GM18520 (cell line): Measurements from ENCODE around the gene ITGAL.
"Not testable (repeated sequence)": the region's sequence is repeated elsewhere in the genome, so short reads cannot be mapped to it uniquely, and the experiment has no call there.

Experiments used
- ATAC-seq: cut with Tn5 transposase; IDR thresholded peaks from one replicate; pipeline ENCODE4 v1.9.1; 2021; ENCODE audit not compliant: unreplicated experiment

ITGAL gene

DNA sequence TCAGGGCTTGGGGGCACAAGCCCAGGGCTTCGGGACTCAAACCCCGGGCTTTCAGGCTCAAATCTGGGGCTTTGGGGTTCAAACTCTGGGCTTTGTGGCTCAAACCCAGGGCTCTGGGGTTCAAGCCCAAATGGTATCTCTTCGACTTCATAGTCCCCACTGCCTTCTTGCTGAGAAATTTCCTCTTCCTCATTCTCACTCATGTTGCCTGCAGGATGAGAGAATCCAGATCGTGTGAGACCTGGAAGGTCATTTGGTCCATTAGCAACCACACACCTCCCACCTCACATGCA lies 53.2 kb downstream of the ITGAL start:
- ATAC-seq: no peak

DNA sequence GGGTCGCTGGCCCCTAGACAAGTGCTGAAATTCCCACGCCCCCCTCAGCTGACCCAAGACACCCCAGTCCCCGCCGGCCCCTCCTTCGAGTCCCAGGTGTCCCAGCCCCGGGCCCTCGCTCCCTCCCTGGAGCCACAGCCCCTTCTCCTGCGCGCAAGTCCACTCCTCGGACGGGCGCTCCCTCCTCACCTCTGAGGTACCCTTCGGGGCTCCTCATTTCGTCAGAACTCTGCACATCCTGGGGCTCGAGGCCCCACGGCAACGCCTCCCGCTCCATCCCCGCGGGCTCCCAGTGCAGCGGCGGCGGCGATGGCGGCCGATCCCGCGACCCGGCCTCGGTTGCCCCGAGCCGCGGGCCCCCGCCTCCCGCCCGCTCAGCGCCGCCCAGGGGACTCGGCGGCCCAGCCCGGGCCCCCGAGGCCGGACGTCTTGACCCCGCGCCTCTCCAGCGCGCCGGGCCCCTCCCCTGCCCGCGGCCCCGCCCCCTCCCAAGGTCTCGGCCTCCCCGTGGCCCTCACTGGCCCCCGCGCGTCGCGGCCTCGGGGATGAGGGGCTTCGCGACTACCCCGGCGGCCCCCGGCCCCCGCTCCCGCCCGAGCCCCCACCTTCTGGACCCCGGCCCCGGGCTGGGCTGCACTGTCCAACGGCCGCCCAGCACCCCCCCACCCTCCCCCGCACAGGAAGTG lies 53.7 kb downstream of the ITGAL start, which contains the start of gene ZNF768:
Gene ZNF768, minus strand, starts transcription at position 430 of the 686 bp plus-strand sequence. Its CDS starts 153 bp downstream, at position 277.
- ATAC-seq: peak; percentile 15

GRCh38 chr16:30526823-30527634 lies 54.5 kb downstream of the ITGAL start:
- ATAC-seq: peak; percentile 79

DNA sequence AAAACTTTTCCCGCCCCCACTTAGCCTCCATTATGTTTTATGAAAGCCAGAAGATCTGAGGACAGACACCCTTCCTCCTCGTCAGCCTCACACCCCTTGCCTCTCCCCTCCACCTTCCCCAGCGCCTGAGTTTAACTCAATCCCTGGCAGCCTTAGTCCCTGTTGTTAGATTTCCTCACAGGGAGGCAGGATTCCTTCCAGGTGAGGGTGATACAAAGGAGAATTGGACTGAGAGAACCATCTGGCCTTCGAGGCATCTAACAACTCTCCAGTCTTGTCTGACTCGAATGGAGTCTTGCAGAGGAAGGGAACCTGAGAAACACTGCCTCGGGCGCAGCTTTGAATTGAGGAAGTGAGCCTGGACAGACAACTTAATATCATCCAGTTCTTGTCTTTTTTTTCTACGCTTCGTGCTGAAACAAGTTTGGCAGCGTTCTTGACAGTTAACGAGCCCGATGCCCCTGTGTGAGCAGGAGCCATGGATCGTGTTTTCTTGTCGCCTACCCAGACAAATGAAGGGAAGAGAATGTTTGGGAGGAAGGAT lies 55.2 kb downstream of the ITGAL start:
- ATAC-seq: no peak

DNA sequence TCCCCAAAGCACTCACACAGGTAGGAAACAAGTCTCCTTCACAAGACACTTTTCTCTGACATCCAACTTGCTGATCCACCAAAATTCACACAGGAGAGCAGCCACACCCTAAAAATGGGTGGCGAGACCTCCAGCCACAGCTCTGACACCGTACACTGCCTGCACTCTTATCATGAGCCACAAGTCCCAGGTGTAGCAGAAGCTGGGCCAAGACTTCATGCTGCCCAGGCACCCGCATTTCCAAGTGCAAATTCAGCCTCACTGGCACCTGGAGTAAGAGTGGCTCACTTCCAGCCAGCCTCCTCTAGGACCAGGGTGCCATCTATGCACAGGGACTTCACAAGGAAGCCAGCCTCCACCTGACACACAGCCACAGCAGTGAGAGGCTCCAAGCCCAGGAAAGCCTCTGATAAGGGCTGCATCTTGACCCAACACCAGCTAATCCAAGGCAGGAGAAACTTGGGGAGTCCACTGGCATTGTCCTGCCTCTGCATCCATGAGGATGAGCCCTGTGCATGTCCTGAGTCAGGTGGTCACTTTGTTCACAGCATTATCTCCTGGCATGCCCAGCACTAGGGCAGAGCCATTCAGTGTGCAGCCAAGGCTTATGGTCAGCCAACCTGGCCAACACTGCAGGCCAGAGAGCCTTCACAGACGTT lies 56.4 kb downstream of the ITGAL start:
- ATAC-seq: no peak

DNA sequence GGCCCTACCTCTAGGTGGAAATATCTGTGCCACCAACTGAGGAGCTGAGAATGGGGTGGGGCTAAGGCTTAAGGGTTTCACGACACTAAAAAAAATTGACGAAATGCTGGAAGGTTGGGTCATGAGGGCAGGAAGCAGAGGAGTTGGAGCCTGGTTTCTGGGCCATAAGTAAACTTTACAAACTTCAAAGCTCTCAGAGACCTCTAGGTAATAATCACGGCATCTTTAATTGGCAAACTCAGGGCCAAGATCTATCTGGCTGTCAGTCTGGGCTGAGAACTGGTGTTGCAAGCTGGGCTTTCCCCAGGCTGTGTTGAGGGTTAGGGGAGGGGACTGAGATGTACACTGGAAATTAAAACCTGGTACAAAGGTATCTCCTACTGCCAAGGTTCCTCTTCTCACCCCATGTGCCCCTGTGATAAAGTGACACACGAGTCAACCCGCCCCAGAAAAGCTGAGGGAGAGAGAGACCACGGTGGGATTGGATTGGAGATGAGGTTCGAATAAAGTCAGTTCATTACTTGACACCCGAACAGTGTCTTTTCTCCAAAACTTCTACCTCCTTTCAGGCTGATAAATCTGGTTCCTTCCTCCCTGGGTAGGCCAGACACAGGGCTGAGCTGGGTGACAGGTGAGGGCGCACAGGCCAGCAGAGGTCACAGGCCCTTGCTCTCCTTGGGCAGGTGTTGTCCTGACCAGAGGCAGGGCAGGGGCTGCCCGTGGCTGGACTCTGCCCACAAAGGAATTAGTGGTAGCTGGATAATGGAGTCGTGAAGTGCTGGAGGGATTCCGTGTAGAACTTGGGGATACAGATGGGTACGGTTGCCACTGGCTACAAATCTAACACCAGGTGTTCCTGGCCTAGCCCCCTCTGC lies 57.9 kb downstream of the ITGAL start:
- no peak for ATAC-seq

GRCh38 chr16:30532285-30533145 lies 60.0 kb downstream of the ITGAL start:
- ATAC-seq: no peak

- ATAC-seq: no peak
Measured at GRCh38 chr16:30533146-30533522, 60.6 kb downstream of the ITGAL start.

- peak; percentile 12 for ATAC-seq
Measured at GRCh38 chr16:30533748-30534367, 61.3 kb downstream of the ITGAL start.

- ATAC-seq: peak; percentile 60
Measured at GRCh38 chr16:30534368-30535105, 62.0 kb downstream of the ITGAL start, which contains the start of gene ZNF747. Gene ZNF747 (minus strand): TSS chr16:30534858. CDS start chr16:30534679, 179 bp downstream.

DNA sequence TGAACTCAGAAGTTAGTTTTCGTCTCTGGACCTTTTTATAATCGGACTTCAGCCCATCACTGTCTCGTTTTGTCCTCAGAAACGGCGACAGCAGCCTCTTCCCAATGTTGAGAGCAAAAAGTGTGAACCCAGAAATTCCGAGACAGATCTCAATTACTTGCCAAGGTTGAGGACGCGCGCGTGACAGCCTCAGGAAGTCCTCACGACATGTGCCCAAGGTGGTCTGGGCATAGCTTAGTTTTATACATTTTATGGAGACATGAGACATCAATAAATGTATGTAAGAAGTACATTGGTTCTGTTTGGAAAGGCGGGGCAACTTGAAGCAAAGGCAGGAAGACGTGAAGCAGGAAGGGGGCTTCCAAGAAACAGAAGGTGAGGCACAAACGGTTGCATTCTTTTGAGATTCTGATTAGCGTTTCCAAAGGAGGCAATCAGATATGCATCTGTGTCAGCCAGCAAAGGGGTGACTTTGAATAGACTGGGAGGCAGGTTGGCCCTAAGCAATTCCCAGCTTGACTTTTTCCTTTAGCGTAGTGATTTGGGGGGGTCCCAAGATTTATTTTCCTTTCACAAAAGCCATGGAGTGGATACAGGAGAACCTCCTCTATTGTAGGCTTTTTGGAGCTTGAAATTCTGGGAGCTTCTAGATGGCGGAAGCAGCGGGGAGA lies 62.7 kb downstream of the ITGAL start:
- ATAC-seq: no peak

DNA sequence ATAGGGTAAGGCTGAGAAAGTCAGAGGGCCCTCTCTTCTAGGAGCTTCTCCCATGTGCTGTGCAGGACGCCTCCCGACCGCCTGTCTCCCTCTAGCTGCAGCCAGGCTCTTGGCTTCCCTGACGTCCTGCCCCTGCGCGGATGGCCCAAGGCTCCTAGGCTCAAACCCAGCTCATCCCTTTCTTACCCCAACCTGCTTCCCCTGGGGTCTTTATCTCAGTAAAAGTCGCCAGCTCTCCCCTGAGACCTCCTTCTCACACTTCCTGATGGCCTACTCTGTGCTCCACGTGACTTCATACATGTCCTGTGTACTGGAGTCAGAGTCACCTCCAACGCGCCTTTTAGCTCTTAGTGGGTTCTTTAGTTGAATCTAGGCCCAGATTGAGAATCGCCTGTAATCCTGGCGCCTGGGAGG lies 63.2 kb downstream of the ITGAL start:
- peak; percentile 54 for ATAC-seq

DNA sequence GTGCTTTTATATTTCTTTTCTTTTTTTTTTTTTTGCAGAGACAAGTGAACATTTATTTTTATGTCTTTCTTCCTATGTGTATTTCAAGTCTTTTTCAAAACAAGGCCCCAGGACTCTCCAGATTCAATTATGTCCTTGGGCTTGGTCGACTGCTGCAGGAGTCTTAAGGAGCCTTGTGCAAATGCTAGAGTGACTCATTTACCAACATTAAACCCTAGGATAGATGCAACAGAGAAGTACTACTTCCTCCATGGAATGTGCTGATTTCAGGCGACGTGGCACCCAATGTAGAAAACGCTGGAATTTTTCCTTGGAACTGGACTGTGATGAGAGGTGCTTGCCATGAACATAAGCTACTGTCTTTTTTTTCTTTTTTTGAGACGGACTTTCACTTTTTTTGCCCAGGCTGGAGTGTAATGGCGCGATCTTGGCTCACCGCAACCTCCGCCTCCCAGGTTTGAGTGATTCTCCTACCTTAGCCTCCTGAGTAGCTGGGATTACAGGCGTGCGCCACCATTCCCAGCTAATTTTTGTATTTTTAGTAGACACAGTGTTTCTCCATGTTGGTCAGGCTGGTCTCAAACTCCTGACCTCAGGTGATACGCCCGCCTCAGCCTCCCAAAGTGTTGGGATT lies 64.0 kb downstream of the ITGAL start:
- ATAC-seq: not testable (repeated sequence)

GRCh38 chr16:30539000-30539964 lies 66.7 kb downstream of the ITGAL start:
- ATAC-seq: no peak

DNA sequence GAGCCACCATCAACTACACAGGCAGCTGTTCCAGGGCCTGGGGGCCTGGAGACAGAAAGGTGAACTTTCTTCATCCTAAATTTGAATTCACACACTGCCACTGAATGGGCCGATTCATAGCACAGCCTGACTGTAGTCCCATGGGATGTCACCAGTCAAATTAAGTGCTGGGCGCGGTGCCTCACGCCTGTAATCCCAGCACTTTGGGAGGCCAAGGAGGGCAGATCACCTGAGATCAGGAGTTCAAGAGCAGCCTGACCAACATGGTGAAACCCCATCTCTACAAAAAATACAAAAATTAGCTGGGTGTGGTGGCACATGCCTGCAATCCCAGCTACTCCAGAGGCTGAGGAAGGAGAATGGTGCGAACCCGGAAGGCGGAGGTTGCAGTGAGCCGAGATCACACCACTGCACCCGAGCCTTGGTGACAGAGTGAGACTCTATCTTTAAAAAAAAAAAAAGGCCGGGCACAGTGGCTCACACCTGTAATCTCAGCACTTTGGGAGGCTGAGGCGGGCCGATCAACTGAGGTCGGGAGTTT lies 67.5 kb downstream of the ITGAL start:
- ATAC-seq: not testable (repeated sequence)

DNA sequence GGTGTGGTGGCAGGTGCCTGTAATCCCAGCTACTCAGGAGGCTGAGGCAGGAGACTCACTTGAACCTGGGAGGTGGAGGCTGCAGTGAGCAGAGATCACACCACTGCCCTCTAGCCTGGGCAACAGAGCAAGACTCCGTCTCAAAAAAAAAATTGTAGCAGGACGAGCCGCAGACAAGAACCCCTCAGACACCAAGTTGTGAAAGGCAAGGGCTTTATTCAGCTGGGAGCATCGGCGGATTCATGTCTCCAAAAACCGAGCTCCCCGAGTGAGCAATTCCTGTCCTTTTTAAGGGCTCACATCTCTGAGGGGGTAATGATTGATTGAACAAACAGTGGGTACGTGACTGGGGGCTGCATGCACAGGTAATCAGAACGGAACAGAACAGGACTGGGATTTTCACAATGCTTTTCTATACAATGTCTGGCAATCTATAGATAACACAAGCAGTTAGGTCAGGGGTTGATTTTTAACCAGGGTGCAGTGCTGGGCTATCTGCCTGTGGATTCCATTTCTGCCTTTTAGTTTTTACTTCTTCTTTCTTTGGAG lies 68.4 kb downstream of the ITGAL start:
- ATAC-seq: not testable (repeated sequence)
